IPS-20b (cell line): ENCODE measurements around the gene ZNF143.
"Not testable (repeated sequence)": the region's sequence is repeated elsewhere in the genome, so short reads cannot be mapped to it uniquely, and the experiment has no call there.

Experiments
- H3K27ac ChIP-seq: one replicate; pipeline ENCODE4 v1.5.1; 2013; ENCODE audit warnings: low read length
- H3K27me3 ChIP-seq: 2 replicates; pipeline ENCODE4 v1.6.1; 2013; ENCODE audit warnings: mild to moderate bottlenecking, low read length, inconsistent platforms; ENCODE audit not compliant: insufficient read depth
- H3K36me3 ChIP-seq: 2 replicates; pipeline ENCODE4 v1.6.1; 2013; ENCODE audit warnings: low read depth, mild to moderate bottlenecking, inconsistent platforms, low read length, moderate library complexity; ENCODE audit not compliant: insufficient read depth
- H3K4me1 ChIP-seq: 2 replicates; pipeline ENCODE4 v1.6.1; 2013; ENCODE audit warnings: mild to moderate bottlenecking, control low read depth, inconsistent platforms, low read length, moderate library complexity; ENCODE audit not compliant: insufficient read depth
- H3K4me3 ChIP-seq: 2 replicates; pipeline ENCODE4 v1.5.1; 2013; ENCODE audit warnings: mild to moderate bottlenecking, low read length, inconsistent platforms
- H3K9ac ChIP-seq: 2 replicates; pipeline ENCODE4 v1.6.1; 2013; ENCODE audit warnings: low read depth, mild to moderate bottlenecking, inconsistent platforms, low read length, moderate library complexity
- H3K9me3 ChIP-seq: 2 replicates; pipeline ENCODE4 v1.6.1; 2013; ENCODE audit warnings: mild to moderate bottlenecking, low read depth, low read length, inconsistent platforms; ENCODE audit not compliant: insufficient read depth

ZNF143 gene

GRCh38 chr11:9460322-9461062 is at the start of gene ZNF143:
ZNF143 (plus strand) TSS chr11:9461012; CDS start chr11:9471309, 10,297 bp downstream.
- Histone ChIP-seq H3K27me3 (no peaks in the 10 kb centered on the region), H3K9ac (peak within 1 kb of the TSS; percentile 99), H3K9me3 (no peaks in the 10 kb centered on the region)

GRCh38 chr11:9428706-9429105 is 32.1 kb upstream of the ZNF143 start:
- Histone ChIP-seq H3K9ac (no peak overlapping the region), H3K4me3 (no peak overlapping the region), H3K9me3 (no peaks in the 10 kb centered on the region), H3K27me3 (no peaks in the 10 kb centered on the region), H3K36me3 (peaks cover 100% of the 10 kb centered on the region), H3K27ac (no peak overlapping the region), H3K4me1 (no peaks in the 10 kb centered on the region)

More at GRCh38 chr11:9460322-9461062, at the start of gene ZNF143:
- no peaks in the 10 kb centered on the region for H3K36me3 ChIP-seq
- H3K4me1 ChIP-seq = peaks cover 2% of the 10 kb centered on the region; the same call in 1 of the 2 replicates
- H3K27ac ChIP-seq = peak within 1 kb of the TSS; percentile 99
- peak within 1 kb of the TSS; percentile 89 for H3K4me3 ChIP-seq

- Histone ChIP-seq H3K27ac (no peak overlapping the region), H3K9me3 (no peaks in the 10 kb centered on the region), H3K4me1 (no peaks in the 10 kb centered on the region), H3K27me3 (no peaks in the 10 kb centered on the region), H3K36me3 (peaks cover 99% of the 10 kb centered on the region), H3K4me3 (no peak overlapping the region), H3K9ac (no peak overlapping the region)
Measured at GRCh38 chr11:9438611-9439010, 22.2 kb upstream of the ZNF143 start.

GRCh38 chr11:9446230-9446629 is 14.6 kb upstream of the ZNF143 start:
- Histone ChIP-seq H3K27ac (no peak overlapping the region), H3K9ac (no peak overlapping the region), H3K4me3 (no peak overlapping the region), H3K36me3 (peaks cover 65% of the 10 kb centered on the region), H3K9me3 (peaks cover 3% of the 10 kb centered on the region; the same call in 1 of the 2 replicates), H3K27me3 (no peaks in the 10 kb centered on the region), H3K4me1 (no peaks in the 10 kb centered on the region)

DNA sequence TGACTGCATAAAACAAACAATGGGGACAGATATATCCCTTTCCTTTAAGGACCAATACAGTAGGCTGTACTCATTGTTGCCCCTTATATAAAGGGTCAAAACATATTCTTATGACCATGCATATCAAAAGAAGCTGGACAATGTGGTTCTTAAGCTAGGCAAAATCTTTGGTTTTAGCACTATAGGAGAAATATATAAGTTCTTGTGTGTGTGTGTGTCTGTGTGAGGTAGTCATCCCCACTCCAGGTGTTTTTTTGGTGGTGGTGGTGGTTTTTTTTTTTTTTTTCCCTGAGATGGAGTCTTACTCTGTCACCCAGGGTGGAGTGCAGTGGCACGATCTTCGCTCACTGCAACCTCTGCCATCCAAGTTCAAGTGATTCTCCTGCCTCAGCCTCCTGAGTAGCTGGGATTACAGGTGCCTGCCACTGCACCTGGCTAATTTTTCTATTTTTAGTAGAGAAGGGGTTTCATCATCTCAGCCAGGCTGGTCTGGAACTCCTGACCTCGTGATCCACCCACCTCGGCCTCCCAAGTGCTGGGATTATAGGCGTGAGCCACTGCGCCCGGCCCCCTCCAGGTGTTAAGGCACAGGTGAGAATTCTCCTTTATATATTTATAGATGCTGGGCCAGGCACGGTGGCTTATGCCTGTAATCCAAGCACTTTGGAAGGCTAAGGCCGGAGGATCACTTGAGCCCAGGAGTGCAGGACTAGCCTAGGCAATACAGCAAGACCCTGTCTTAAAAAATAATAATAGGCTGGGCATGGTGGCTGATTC is 12.0 kb upstream of the ZNF143 start:
- peaks cover 9% of the 10 kb centered on the region for H3K9me3 ChIP-seq
- no peak overlapping the region for H3K4me3 ChIP-seq
- peaks cover 40% of the 10 kb centered on the region for H3K36me3 ChIP-seq
- no peak overlapping the region for H3K9ac ChIP-seq
- no peak overlapping the region for H3K27ac ChIP-seq
- no peaks in the 10 kb centered on the region for H3K27me3 ChIP-seq
- no peaks in the 10 kb centered on the region for H3K4me1 ChIP-seq

DNA sequence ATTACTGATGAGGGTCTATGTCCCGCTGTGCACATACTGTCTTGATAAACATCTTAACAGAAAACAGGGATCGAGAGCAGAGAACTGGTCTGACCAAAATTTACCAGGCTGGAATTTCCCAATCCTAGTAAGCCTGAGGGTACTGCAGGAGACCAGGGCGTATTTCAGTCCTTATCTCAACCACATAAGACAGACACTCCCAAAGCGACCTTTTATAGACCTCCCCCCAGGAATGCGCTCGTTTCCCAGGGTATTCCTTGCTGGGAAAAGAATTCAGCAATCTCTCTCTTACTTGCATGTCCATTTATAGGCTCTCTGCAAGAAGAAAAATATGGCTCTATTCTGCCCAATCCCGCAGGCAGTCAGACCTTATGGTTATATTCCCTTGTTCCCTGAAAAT is 8.8 kb upstream of the ZNF143 start:
- not testable (repeated sequence) for H3K27ac ChIP-seq, H3K9ac ChIP-seq, H3K27me3 ChIP-seq, H3K9me3 ChIP-seq, H3K4me3 ChIP-seq, H3K4me1 ChIP-seq
- peaks cover 12% of the 10 kb centered on the region for H3K36me3 ChIP-seq

DNA sequence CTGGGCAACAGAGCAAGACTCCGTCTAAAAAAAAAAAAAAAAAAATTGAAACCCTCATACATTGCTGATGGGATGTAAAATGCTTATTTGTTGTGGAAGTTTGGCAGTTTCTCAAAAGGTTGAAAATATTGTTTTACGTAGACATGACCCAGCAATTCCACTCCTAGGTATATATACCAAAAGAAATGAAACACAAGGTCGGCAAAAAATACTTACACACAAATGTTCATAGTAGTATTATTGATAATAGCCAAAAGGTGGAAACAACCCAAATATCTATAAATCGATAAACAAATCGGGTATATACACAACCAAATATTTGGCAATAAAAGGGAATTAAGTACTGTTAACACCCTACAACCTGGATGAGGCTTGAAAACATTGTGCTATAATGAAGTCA is 5.1 kb upstream of the ZNF143 start:
- Histone ChIP-seq H3K9me3 (peaks cover 9% of the 10 kb centered on the region), H3K4me1 (no peaks in the 10 kb centered on the region), H3K27ac (no peak overlapping the region), H3K36me3 (no peaks in the 10 kb centered on the region), H3K4me3 (no peak overlapping the region), H3K9ac (no peak overlapping the region), H3K27me3 (no peaks in the 10 kb centered on the region)

- H3K4me3 ChIP-seq = peak overlapping the region; percentile 89
- H3K9me3 ChIP-seq = no peaks in the 10 kb centered on the region
- no peaks in the 10 kb centered on the region for H3K27me3 ChIP-seq
- H3K27ac ChIP-seq = peak overlapping the region; percentile 99
- no peaks in the 10 kb centered on the region for H3K36me3 ChIP-seq
- H3K9ac ChIP-seq = peak overlapping the region; percentile 99
- peaks cover 2% of the 10 kb centered on the region; the same call in 1 of the 2 replicates for H3K4me1 ChIP-seq
Measured at GRCh38 chr11:9459667-9460321, 1.0 kb upstream of the ZNF143 start.

- Histone ChIP-seq H3K36me3 (no peaks in the 10 kb centered on the region), H3K9me3 (no peaks in the 10 kb centered on the region), H3K4me1 (peaks cover 2% of the 10 kb centered on the region; the same call in 1 of the 2 replicates), H3K4me3 (peak overlapping the region; percentile 73), H3K9ac (peak overlapping the region; percentile 89), H3K27ac (peak overlapping the region; percentile 3), H3K27me3 (no peaks in the 10 kb centered on the region)
Measured at GRCh38 chr11:9461063-9461759, 399 bp downstream of the ZNF143 start.

DNA sequence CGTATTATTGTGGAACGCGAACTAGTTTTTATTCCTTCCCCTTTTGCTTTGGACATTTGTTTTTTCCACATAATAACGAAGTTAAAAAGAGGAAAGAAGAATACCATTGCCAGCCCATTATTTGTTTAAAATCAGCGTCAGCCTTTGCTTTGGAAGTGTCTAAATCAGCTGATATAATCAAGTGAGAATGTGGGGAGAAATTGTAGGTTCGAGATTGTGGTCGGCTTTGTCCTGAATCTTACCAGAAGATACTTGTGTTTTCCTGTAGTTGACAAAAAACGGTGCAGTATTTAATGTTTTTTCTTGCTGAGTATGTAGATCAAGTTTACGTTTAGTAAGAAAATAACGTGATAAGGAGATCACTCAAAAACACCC is 935 bp downstream of the ZNF143 start:
- H3K9ac ChIP-seq = peak overlapping the region; percentile 89
- H3K27me3 ChIP-seq = no peaks in the 10 kb centered on the region
- peak overlapping the region; percentile 3 for H3K27ac ChIP-seq
- peaks cover 2% of the 10 kb centered on the region; the same call in 1 of the 2 replicates for H3K4me1 ChIP-seq
- no peaks in the 10 kb centered on the region for H3K9me3 ChIP-seq
- H3K4me3 ChIP-seq = peak overlapping the region; percentile 73
- no peaks in the 10 kb centered on the region for H3K36me3 ChIP-seq

DNA sequence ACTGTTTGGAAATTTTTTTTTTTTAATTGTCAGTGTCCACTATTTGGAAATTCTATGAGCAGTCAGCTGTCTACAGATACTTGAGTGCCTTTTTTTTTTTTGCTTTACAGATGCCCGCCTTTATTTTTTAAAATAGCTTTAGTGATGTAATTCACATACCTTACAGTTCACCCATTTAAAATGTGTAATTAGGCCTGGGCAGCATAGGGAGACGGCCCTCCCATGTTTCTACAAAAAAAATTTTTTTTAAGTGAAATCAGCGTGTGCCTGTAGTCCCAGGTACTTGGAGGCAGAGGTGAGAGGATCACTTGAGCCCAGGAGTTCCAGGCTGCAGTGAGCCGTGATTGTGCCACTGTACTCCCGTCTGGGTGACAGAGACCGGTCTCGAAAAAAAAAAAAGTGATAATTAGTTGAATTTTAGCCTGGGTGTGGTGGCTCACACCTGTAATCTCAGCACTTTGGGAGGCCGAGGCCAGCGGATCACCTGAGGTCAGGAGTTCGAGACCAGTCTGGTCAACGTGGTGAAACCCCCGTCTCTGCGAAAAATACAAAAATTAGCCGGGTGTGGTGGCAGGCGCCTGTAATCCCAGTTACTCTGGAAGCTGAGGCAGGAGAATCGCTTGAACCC is 1.5 kb downstream of the ZNF143 start:
- H3K4me3 ChIP-seq = peak overlapping the region; percentile 73
- H3K9ac ChIP-seq = peak overlapping the region; percentile 89; the same call in 1 of the 2 replicates
- no peaks in the 10 kb centered on the region for H3K27me3 ChIP-seq
- no peaks in the 10 kb centered on the region for H3K36me3 ChIP-seq
- peaks cover 2% of the 10 kb centered on the region; the same call in 1 of the 2 replicates for H3K4me1 ChIP-seq
- H3K9me3 ChIP-seq = no peaks in the 10 kb centered on the region
- H3K27ac ChIP-seq = peak overlapping the region; percentile 3
